T-cell (primary cell): ENCODE measurements around the gene IKZF2. TPM values are rescaled to one million over a fixed set of nuclear protein-coding genes. Genes with fewer than 3 reads are reported as not detected.

ENCODE experiments used
- ATAC-seq, 4 experiments: fragments of 200-7000 bp in 3 of 4; fragments of 150-1000 bp in 1 of 4; cut with Tn5 transposase; replicated peaks in 1 of 4; 1 replicate in 3 of 4; 2 replicates in 1 of 4; pipeline ENCODE4 v1.10.0; 2021; ENCODE audit warnings: moderate library complexity in 3 of 4, mild to moderate bottlenecking in 2 of 4, moderate number of reproducible peaks in 1 of 4
- CTCF ChIA-PET, 2 donors: fragments of 300-600 bp; sonication (Branson Sonifier 250); formaldehyde crosslinking; loops; one replicate each; lab custom pipeline; 2022; ENCODE audit warnings: antibody characterized with exemption in 2 of 2; lab: Charles Lee
- POLR2A ChIA-PET, 2 donors: fragments of 300-600 bp; sonication (Branson Sonifier 250); formaldehyde crosslinking; loops; one replicate each; lab custom pipeline; 2022; ENCODE audit warnings: antibody characterized with exemption in 2 of 2; lab: Charles Lee
- DNase-seq, 35 experiments: peaks; one replicate each; pipeline versions ENCODE4 v3.0.0 to v3.0.0-alpha.2; 2013 to 2023
- H3K27ac ChIP-seq: one replicate; pipeline ENCODE4 v1.5.1; 2013; ENCODE audit warnings: low read length
- H3K27me3 ChIP-seq, 2 experiments: replicated peaks in 1 of 2; 1 replicate in 1 of 2; 2 replicates in 1 of 2; pipeline versions ENCODE4 v1.6.1 to v1.7.0; 2013; ENCODE audit warnings: low read length in 1 of 2, mixed read lengths in 1 of 2; ENCODE audit not compliant: control insufficient read depth in 2 of 2, insufficient read depth in 2 of 2; ENCODE audit errors: extremely low read depth in 1 of 2
- H3K36me3 ChIP-seq, 2 donors: 1 replicate in 1 of 2; 2 replicates in 1 of 2; pipeline versions ENCODE4 v1.6.1 to v1.7.0; 2013; ENCODE audit warnings: low read length in 1 of 2; ENCODE audit not compliant: control insufficient read depth in 2 of 2, insufficient read depth in 1 of 2; ENCODE audit errors: extremely low read depth in 1 of 2
- H3K4me1 ChIP-seq, 2 experiments: 1 replicate in 1 of 2; 2 replicates in 1 of 2; pipeline versions ENCODE4 v1.6.1 to v1.7.0; 2013; ENCODE audit warnings: low read length in 2 of 2, mixed read lengths in 1 of 2; ENCODE audit not compliant: insufficient read depth in 2 of 2, control insufficient read depth in 1 of 2; ENCODE audit errors: extremely low read depth in 1 of 2
- H3K4me3 ChIP-seq, 2 donors: 1 replicate in 1 of 2; 2 replicates in 1 of 2; pipeline versions ENCODE4 v1.5.1 to v1.7.0; 2013; ENCODE audit warnings: mild to moderate bottlenecking in 2 of 2, low read length in 1 of 2, moderate library complexity in 1 of 2; ENCODE audit not compliant: control insufficient read depth in 1 of 2; ENCODE audit errors: extremely low read depth in 1 of 2
- H3K9me3 ChIP-seq: 2 replicates; pipeline ENCODE4 v1.7.0; 2013
- H3K27ac Mint-ChIP-seq, 2 donors: one replicate each; pipeline ENCODE4 v1.8.0; 2020 to 2021; ENCODE audit warnings: mild to moderate bottlenecking in 2 of 2, mixed read lengths in 2 of 2
- H3K27me3 Mint-ChIP-seq, 2 donors: one replicate each; pipeline ENCODE4 v1.8.0; 2021 to 2022; ENCODE audit warnings: mixed read lengths in 2 of 2
- H3K36me3 Mint-ChIP-seq: one replicate; pipeline ENCODE4 v1.8.0; 2021; ENCODE audit warnings: mixed read lengths
- H3K4me1 Mint-ChIP-seq, 3 donors: one replicate each; pipeline ENCODE4 v1.8.0; 2020 to 2022; ENCODE audit warnings: mixed read lengths in 3 of 3, mild to moderate bottlenecking in 1 of 3
- H3K4me3 Mint-ChIP-seq, 3 donors: one replicate each; pipeline ENCODE4 v1.8.0; 2020 to 2022; ENCODE audit warnings: mild to moderate bottlenecking in 3 of 3, mixed read lengths in 3 of 3, moderate library complexity in 3 of 3
- H3K9me3 Mint-ChIP-seq, 3 donors: one replicate each; pipeline ENCODE4 v1.8.0; 2020 to 2022; ENCODE audit warnings: mixed read lengths in 3 of 3
- WGBS: methylation state at CpG from one replicate; pipeline ENCODE4 v1.1.5; 2013; ENCODE audit warnings: missing lambda C conversion rate; ENCODE audit not compliant: insufficient coverage; 5-methylcytosine and 5-hydroxymethylcytosine counted together
- total RNA-seq, 35 experiments: library from RNA in 6 of 35; stranded (reverse) in 6 of 35; fragments of 120-200 nt in 1 of 35; gene quantifications; one replicate each; pipeline versions ENCODE4 v1.2.1 to v1.2.4 and lab custom pipeline; 2013 to 2026

Gene IKZF2
- total RNA-seq, 5 donors from 2014 or later (not counting 1 experiment from before 2014, with no cell fraction given): 23.4 to 64.1 (median 31.0) TPM

- no peak for DNase-seq
- H3K27me3 ChIP-seq: no peaks in the 10 kb centered on the region
- Mint-ChIP-seq H3K9me3 (peaks cover 0 to 7% (median 0%) of the 10 kb centered on the region in 3 donors), H3K36me3 (no peaks in the 10 kb centered on the region), H3K27me3 (no peaks in the 10 kb centered on the region), H3K27ac (peak overlapping the region in 1 of 2 donors; percentile 57), H3K4me1 (peaks cover 34 to 44% (median 43%) of the 10 kb centered on the region in 3 donors), H3K4me3 (peak overlapping the region in 2 of 3 donors; percentile 19 to 49)
- CTCF ChIA-PET: no interaction called here
- H3K9me3 ChIP-seq: no peaks in the 10 kb centered on the region
- no peak for ATAC-seq
- POLR2A ChIA-PET: interaction anchor here in 1 of 2 donors (1.2 kb wide), 1 partner anchor 188 kb away, joined by 3 read pairs; no protein-coding TSS in a partner anchor
- WGBS: no CpG with 5 or more reads among the region's 6 CpGs
- H3K4me1 ChIP-seq: peaks cover 0 to 44% of the 10 kb centered on the region in 2 experiments
- peak overlapping the region; percentile 64 for H3K27ac ChIP-seq
- H3K4me3 ChIP-seq: no peak overlapping the region
- no peaks in the 10 kb centered on the region for H3K36me3 ChIP-seq
These were observed 194.5 kb downstream of the IKZF2 start for GRCh38 chr2:212956665-212957607.

- ATAC-seq (no peak), DNase-seq (no peak)
- 66% methylated on average over 3 of the region's 3 CpGs for WGBS
- no peaks in the 10 kb centered on the region for H3K36me3 ChIP-seq
- H3K27me3 Mint-ChIP-seq: peaks cover 0 to 3% of the 10 kb centered on the region in 2 donors
- H3K27ac ChIP-seq: no peak overlapping the region
- H3K4me3 Mint-ChIP-seq: no peak overlapping the region
- H3K4me1 ChIP-seq: peaks cover 0 to 17% of the 10 kb centered on the region in 2 experiments
- H3K4me3 ChIP-seq: no peak overlapping the region
- no peak overlapping the region for H3K27ac Mint-ChIP-seq
- H3K36me3 Mint-ChIP-seq: no peaks in the 10 kb centered on the region
- H3K9me3 Mint-ChIP-seq: peaks cover 0 to 7% (median 0%) of the 10 kb centered on the region in 3 donors
- no peaks in the 10 kb centered on the region for H3K9me3 ChIP-seq
- CTCF ChIA-PET: no interaction called here
- POLR2A ChIA-PET: interaction anchor here in 1 of 2 donors (0.5 kb wide), 1 partner anchor 26 kb away, joined by 6 read pairs; no protein-coding TSS in a partner anchor
- H3K27me3 ChIP-seq: no peaks in the 10 kb centered on the region
- peaks cover 17 to 23% (median 21%) of the 10 kb centered on the region in 3 donors for H3K4me1 Mint-ChIP-seq
These were observed 198.1 kb downstream of the IKZF2 start for GRCh38 chr2:212953170-212953920.

GRCh38 chr2:212949786-212950185 is 201.6 kb downstream of the IKZF2 start:
- no peak for DNase-seq
- POLR2A ChIA-PET: interaction anchor here in 1 of 2 donors (0.6 to 0.7 kb wide), 2 partner anchors 40 to 97 kb away, joined by 3 to 6 read pairs; no protein-coding TSS in a partner anchor
- Histone ChIP-seq H3K9me3 (no peaks in the 10 kb centered on the region), H3K27me3 (no peaks in the 10 kb centered on the region), H3K36me3 (no peaks in the 10 kb centered on the region), H3K27ac (no peak overlapping the region), H3K4me3 (no peak overlapping the region), H3K4me1 (no peaks in the 10 kb centered on the region)
- Mint-ChIP-seq H3K4me1 (no peaks in the 10 kb centered on the region), H3K9me3 (peaks cover 0 to 6% (median 0%) of the 10 kb centered on the region in 3 donors), H3K36me3 (no peaks in the 10 kb centered on the region), H3K27me3 (peaks cover 0 to 3% of the 10 kb centered on the region in 2 donors), H3K4me3 (no peak overlapping the region), H3K27ac (no peak overlapping the region)
- no peak for ATAC-seq
- CTCF ChIA-PET: no interaction called here
- WGBS: 80% methylated on average over 1 of the region's 1 CpG

Other genes with a start within 250 kb of the IKZF2 start
- 1 to 10 TPM; 4.0 to 8.8 (median 6.1) TPM for gene SPAG16, start 132.9 kb upstream of the IKZF2 start, total RNA-seq